ENCODE results near the gene CH25H.

The CH25H gene

DNA sequence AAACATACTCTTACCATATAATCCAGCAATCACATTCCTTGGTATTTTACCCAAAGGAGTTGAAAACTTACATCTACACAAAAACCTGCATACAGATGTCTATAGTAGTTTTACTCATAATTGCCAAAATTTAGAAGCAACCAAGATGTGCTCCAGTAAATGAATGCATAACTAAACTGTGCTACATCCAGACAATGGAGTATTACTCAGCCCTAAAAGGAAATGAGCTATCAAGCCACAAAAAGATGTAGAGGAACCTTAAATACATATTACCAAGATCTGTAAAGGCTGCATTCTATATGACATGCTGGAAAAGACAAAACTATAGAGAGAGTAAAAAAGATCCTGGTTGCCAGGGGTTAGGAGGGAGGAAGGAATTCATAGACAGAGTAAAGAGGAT is 21.8 kb upstream of the CH25H start:
- no peak for DNase-seq

DNA sequence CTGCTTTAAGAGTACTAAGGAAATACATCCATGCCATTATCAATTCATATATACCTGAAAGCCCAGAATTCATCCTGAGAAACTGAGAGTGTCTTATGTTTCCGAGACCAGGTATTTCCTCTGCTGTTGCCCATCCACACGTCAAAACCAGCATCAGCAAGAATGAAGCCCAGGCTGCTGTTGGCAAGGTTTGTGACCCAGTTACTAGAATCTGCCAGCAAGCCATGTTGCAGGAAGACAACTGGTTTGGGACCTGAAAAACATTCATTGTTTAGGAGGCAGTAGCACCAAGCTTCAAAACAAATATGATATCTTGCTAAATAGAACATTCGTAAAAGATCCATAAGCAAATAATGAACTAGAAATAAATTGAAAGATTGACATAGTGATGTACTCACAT is 21.0 kb upstream of the CH25H start:
- no peak for DNase-seq

- DNase-seq = no peak
Measured at GRCh38 chr10:89226891-89227290, 19.8 kb upstream of the CH25H start.

DNA sequence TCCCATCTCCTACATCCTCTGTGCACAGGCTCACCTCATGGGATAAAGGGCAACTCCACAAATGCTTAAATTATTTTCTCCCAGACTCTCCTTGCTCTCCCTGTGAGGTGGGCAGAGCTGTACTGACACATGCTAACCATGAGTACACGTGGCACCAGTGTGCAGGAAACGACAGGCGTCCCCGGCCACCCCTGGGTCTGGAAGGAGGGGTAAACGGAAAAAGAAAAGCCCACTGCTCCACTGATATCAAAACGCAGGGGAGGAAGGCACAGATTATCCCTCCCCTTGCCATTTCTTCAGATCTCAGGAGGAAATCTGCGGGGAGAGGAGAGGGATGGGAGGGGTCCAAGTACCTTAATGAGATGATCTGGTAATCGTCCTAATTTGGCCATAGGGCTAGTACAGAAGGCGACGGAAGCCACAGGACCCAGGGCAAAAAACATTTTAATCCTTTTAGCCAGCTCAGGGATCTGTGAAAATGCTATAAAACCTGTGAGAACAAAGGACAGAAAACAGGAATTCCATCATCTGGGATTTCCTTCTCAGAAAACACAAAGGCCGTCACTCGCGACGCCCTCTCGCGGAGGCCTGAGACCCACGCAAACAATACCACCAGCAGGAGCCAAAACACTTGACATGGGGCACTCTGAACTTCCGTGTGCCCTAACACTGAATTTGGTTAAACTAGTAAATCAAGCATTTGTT is 17.8 kb upstream of the CH25H start:
- DNase-seq = no peak

DNA sequence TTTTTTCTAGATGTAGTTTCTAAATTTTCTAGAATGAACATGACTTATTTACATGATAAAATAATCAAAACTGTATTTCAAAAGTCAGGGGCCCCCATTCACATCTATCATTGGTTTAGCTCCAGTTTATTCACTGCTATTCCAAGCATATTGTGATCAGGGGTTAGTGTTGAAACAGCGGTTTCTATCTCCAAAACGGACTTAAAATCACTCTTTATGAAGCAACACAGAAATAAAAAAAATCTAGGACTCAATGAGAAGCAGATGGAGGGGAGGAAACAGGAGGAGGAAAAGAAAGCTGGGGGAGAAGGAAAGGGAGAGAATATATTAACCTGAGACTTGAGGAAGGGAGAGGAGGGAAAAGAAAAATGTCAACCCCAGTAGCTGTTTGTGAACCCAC is 14.8 kb upstream of the CH25H start:
- DNase-seq = no peak

- DNase-seq = no peak
Measured at GRCh38 chr10:89219513-89220218, 12.5 kb upstream of the CH25H start.

GRCh38 chr10:89217057-89217990 is 10.2 kb upstream of the CH25H start:
- DNase-seq = peak; percentile 60

DNA sequence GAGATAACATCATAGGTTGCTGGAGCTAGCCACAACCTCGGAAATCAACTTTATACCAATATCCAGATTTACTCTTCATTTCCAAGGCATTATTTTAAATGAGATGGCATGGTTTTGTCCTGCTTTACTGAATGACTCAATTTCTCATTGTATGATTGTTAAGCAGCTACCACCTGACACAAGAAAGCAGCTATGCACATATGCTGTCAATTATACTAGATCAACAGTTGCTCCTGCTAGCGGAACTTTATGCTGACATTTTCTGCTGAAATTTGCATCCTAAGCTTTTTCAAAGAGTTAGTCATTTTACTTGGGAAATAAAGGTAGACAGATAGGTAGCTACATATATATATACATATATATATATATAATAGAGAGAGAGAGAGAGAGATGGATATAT is 8.9 kb upstream of the CH25H start:
- DNase-seq = no peak

GRCh38 chr10:89215511-89215910 is 8.4 kb upstream of the CH25H start:
- DNase-seq = no peak

- DNase-seq = no peak
Measured at GRCh38 chr10:89214566-89215165, 7.5 kb upstream of the CH25H start.

DNA sequence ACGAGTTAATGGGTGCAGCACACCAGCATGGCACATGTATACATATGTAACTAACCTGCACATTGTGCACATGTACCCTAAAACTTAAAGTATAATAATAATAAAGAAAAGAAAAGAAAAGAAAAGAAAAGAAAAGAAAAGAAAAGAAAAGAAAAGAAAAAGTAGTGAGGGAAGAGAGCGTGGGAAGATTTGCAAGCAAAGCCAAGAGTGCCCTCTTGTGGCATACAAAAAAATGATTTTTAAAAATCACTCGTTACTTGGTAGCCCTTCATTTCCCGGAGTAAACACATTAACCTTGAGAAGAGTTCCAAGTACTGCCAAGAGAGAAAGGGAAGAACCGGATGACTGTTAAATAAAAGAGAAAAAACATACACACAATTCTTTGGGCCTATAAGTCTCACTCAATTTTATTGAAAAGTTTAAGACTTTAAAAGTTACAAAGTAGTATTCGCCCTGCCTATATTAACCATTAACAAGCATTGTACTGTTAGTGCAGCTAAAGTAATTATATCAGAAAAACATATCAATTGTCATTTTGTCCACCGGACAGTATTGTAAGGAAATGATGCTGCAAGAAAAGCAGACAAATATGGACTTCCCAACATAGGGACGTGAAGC is 6.2 kb upstream of the CH25H start:
- DNase-seq = no peak

- no peak for DNase-seq
Measured at GRCh38 chr10:89210794-89211425, 3.8 kb upstream of the CH25H start.

DNA sequence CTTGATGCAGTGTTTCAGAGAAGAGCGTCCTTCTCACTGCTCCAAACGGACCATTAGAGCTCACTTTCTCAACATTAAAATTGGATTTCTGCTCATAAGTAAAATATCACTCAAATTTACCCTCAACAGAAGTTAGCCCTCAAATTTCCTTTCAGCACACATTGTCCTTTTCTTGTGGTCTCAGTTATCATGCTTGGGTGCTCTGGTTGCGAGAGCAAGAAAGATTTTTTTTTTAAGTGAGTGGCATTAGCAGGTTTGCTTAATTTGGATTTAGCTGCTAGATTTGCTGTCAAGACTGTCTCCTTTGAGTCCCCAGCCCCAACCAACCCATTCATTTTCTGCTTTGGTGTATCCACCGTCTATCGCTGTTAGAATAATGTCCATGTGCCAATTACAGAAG is 2.6 kb upstream of the CH25H start:
- DNase-seq = no peak

- no peak for DNase-seq
Measured at GRCh38 chr10:89207801-89208551, 859 bp upstream of the CH25H start.

DNA sequence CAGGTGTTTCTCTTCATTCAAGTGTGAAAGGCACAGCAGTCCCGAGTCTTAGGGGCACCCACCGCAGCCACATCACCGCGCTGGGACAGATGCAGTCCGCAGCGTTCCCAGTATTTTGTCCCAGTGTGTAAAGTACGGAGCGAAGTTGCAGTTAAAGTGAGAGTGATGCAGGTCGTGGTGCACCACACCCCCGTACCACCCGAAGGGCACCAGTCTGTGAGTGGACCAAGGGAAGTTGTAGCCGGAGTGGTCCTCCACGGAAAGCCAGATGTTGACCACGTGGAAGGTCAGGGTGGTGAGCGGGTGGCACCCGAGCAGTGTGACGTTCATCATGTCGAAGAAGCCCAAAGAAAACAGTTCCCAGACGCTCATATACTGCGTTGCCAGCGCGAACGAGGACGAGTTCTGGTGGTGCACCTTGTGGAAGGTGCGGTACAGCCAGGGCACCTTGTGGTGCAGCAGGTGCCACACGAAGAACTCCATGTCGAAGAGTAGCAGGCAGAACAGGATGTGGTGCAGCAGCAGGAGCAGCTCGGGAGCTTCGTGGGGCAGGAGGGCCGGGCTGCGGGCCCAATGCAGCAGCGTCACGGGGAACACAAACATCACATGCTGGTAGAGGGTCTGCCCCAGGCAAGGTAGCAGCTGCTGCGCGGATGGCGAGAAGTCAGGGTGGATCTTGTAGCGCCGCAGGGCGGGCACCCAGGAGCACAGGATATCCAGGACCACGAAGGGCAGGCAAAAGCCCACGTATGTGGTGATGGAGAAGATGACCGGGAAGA is 526 bp downstream of the CH25H start:
- DNase-seq = no peak

- DNase-seq = no peak
Measured at GRCh38 chr10:89204621-89205185, 2.4 kb downstream of the CH25H start.

GRCh38 chr10:89203237-89203636 is 3.9 kb downstream of the CH25H start:
- DNase-seq = no peak

GRCh38 chr10:89202033-89202425 is 5.1 kb downstream of the CH25H start:
- no peak for DNase-seq

DNA sequence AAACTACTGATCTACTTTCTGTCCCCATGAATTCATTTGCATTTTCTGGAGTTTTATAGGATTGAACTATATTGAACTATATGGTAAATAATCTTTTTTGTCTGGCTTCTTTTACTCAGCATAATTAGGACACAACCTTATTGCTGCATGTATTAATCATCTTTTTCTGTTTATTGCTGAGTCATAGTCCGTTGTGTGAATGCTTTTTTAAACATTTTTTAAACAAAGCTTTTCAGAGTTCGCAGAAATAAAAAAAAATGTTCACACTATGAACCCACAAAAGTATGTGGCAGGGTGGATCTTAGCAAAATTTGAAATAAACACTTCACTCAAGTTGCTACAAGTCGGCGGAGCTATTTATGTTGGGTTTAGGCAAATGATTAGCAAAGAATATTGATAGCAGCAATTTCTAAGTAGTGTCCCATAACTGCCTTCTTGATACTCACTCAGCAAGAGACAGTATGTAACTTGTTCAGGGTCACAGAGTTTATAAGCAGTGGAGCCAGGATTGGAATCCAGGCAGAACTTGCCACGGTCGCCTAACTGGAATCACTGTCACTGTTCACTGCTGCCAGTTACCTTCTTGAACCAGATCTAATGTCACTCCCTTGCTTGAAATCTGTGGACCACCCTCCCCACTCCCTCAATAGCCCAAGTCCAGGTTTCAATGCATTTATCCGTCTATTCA is 5.6 kb downstream of the CH25H start:
- DNase-seq = no peak

GRCh38 chr10:89197473-89197872 is 9.6 kb downstream of the CH25H start:
- no peak for DNase-seq
